ENCODE data around the gene SLC8A1.

Gene SLC8A1

GRCh38 chr2:40178171-40178778 lies 273.6 kb downstream of the SLC8A1 start:
- H3K4me3 ChIP-seq (ENCODE audit: low read depth, low read length) = no peak overlapping the region
- TF ChIP-seq MYC (IDR thresholded peaks at IDR 0.05; ENCODE audit: low read depth, low read length) = no peak
- TF ChIP-seq MAX (IDR thresholded peaks at IDR 0.05; ENCODE audit: low read depth, low read length) = no peak
- TF ChIP-seq POLR2A (IDR thresholded peaks at IDR 0.05; ENCODE audit: extremely low read depth, insufficient read length) = no peak
- TF ChIP-seq, protein P1, sequence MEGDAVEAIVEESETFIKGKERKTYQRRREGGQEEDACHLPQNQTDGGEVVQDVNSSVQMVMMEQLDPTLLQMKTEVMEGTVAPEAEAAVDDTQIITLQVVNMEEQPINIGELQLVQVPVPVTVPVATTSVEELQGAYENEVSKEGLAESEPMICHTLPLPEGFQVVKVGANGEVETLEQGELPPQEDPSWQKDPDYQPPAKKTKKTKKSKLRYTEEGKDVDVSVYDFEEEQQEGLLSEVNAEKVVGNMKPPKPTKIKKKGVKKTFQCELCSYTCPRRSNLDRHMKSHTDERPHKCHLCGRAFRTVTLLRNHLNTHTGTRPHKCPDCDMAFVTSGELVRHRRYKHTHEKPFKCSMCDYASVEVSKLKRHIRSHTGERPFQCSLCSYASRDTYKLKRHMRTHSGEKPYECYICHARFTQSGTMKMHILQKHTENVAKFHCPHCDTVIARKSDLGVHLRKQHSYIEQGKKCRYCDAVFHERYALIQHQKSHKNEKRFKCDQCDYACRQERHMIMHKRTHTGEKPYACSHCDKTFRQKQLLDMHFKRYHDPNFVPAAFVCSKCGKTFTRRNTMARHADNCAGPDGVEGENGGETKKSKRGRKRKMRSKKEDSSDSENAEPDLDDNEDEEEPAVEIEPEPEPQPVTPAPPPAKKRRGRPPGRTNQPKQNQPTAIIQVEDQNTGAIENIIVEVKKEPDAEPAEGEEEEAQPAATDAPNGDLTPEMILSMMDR (IDR thresholded peaks at IDR 0.05; ENCODE audit: low read depth, low read length) = no peak
- DNase-seq (ENCODE audit: low read depth) = no peak

DNA sequence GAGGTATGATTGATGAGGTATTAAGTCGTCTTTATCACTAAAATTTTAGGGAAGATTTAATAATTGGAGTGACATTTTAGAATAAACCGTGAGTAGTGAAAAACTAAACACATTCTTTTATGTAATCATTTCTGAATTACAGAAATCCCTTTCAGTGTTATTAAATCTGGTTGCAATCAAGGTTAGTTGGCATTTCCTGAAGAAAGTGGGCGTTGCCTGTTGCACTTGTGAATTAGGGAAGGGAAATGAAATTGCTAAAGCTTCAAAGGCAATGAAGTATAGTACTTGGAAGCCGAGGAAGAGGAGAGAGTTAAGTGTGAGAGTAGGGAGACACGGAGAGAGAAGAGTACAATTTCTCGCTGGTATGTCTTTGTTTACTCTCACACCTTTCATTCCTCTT lies 274.5 kb downstream of the SLC8A1 start:
- no peak for DNase-seq (ENCODE audit: low read depth)
- TF ChIP-seq, protein P1 (IDR thresholded peaks at IDR 0.05; ENCODE audit: low read depth, low read length) = no peak
- TF ChIP-seq MAX (IDR thresholded peaks at IDR 0.05; ENCODE audit: low read depth, low read length) = no peak
- no peak for TF ChIP-seq MYC (IDR thresholded peaks at IDR 0.05; ENCODE audit: low read depth, low read length)
- TF ChIP-seq POLR2A (IDR thresholded peaks at IDR 0.05; ENCODE audit: extremely low read depth, insufficient read length) = no peak
- H3K4me3 ChIP-seq (ENCODE audit: low read depth, low read length) = no peak overlapping the region

DNA sequence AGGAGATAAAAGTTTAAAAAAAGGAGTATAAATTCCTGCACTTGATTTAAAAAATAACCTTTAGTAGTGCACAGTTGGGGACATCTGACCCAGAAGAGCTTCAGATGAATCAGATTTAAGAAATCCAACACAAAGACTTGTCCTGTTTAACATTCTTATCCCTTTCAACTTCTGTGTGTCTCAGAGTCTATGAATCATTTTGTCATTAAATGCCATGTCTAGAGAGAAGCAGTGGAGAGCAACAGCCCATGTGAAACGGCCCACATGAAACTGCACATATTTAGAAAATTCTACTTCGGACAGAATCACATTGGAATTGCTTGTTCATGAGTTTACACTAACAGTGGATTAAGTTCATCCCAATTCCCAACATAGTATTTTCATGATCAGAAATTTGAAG lies 278.6 kb downstream of the SLC8A1 start:
- TF ChIP-seq MAX (IDR thresholded peaks at IDR 0.05; ENCODE audit: low read depth, low read length) (no peak), MYC (IDR thresholded peaks at IDR 0.05; ENCODE audit: low read depth, low read length) (no peak), POLR2A (IDR thresholded peaks at IDR 0.05; ENCODE audit: extremely low read depth, insufficient read length) (no peak)
- TF ChIP-seq, protein P1 (IDR thresholded peaks at IDR 0.05; ENCODE audit: low read depth, low read length) = no peak
- no peak for DNase-seq (ENCODE audit: low read depth)
- H3K4me3 ChIP-seq (ENCODE audit: low read depth, low read length) = no peak overlapping the region

DNA sequence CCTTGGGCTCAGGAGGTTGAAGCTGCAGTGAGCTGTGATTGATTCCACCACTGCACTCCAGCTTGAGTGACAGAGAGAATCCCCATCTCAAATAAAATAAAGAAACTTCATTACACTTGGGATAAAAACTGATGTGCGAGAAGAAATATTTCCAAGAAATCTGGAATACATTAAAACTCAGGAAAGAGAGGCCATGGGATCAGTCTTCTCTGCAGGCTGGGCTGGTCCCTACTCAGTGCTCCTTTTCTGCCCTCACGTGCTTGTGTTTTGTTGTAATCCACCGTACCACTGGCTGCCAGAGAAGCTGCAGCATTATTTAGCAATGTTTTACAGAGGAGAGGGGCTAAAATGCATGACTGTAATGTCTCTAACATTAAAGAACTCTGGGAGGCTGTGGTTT lies 282.0 kb downstream of the SLC8A1 start:
- TF ChIP-seq, protein P1 (IDR thresholded peaks at IDR 0.05; ENCODE audit: low read depth, low read length) = no peak
- no peak for TF ChIP-seq MYC (IDR thresholded peaks at IDR 0.05; ENCODE audit: low read depth, low read length)
- H3K4me3 ChIP-seq (ENCODE audit: low read depth, low read length) = no peak overlapping the region
- DNase-seq (ENCODE audit: low read depth) = no peak

DNA sequence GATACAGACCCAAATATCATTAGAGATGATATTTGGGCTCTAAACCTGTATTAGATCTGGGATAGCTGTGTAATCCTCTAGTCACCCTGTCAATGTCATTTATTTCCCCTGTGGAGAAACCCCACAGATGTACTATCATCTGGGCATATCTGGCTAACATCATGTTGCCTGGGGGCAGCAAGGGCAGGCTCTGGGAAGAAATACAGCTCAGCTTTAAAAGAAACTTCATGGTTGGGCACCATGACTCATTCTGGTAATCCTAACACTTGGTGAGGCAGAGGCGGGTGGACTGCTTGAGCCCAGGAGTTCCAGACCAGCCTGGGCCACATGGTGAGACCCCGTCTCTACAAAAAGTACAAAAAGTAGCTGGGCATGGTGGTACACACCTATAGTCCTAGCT lies 282.5 kb downstream of the SLC8A1 start:
- TF ChIP-seq MYC (IDR thresholded peaks at IDR 0.05; ENCODE audit: low read depth, low read length) = no peak
- no peak for TF ChIP-seq POLR2A (IDR thresholded peaks at IDR 0.05; ENCODE audit: extremely low read depth, insufficient read length)
- TF ChIP-seq, protein P1 (IDR thresholded peaks at IDR 0.05; ENCODE audit: low read depth, low read length) = no peak
- TF ChIP-seq MAX (IDR thresholded peaks at IDR 0.05; ENCODE audit: low read depth, low read length) = no peak
- no peak overlapping the region for H3K4me3 ChIP-seq (ENCODE audit: low read depth, low read length)
- DNase-seq (ENCODE audit: low read depth) = no peak

GRCh38 chr2:40168546-40168945 lies 283.3 kb downstream of the SLC8A1 start:
- TF ChIP-seq, protein P1 (IDR thresholded peaks at IDR 0.05; ENCODE audit: low read depth, low read length) = no peak
- no peak for TF ChIP-seq MAX (IDR thresholded peaks at IDR 0.05; ENCODE audit: low read depth, low read length)
- no peak for TF ChIP-seq MYC (IDR thresholded peaks at IDR 0.05; ENCODE audit: low read depth, low read length)
- TF ChIP-seq POLR2A (IDR thresholded peaks at IDR 0.05; ENCODE audit: extremely low read depth, insufficient read length) = no peak
- DNase-seq (ENCODE audit: low read depth) = no peak
- no peak overlapping the region for H3K4me3 ChIP-seq (ENCODE audit: low read depth, low read length)
